Lower leg skin (tissue), 3 donors: ENCODE measurements around the gene AGPAT1.

Experiments
- CTCF ChIP-seq, 3 donors: fragments of 450-650 bp; IDR thresholded peaks; one replicate each; pipeline ENCODE4 v1.5.1; 2016; ENCODE audit warnings: antibody characterized with exemption in 3 of 3, mild to moderate bottlenecking in 3 of 3, moderate library complexity in 2 of 3
- POLR2A ChIP-seq, 2 donors: fragments of 450-650 bp; IDR thresholded peaks; one replicate each; pipeline ENCODE4 v1.6.1; 2016 to 2017; ENCODE audit warnings: antibody characterized with exemption in 2 of 2, mild to moderate bottlenecking in 1 of 2, moderate library complexity in 1 of 2

GRCh38 chr6:32200711-32201475, 25.0 kb upstream of the AGPAT1 start:
- TF ChIP-seq POLR2A (IDR thresholded peaks at IDR 0.05) (no peak), CTCF (IDR thresholded peaks at IDR 0.05) (no peak)
